ENCODE measurements around the gene CST3.
A peak's percentile ranks its signal among the peaks of the same experiment; 100 is the strongest.
"Not testable (repeated sequence)": the region's sequence is repeated elsewhere in the genome, so short reads cannot be mapped to it uniquely, and the experiment has no call there.

Gene CST3

DNA sequence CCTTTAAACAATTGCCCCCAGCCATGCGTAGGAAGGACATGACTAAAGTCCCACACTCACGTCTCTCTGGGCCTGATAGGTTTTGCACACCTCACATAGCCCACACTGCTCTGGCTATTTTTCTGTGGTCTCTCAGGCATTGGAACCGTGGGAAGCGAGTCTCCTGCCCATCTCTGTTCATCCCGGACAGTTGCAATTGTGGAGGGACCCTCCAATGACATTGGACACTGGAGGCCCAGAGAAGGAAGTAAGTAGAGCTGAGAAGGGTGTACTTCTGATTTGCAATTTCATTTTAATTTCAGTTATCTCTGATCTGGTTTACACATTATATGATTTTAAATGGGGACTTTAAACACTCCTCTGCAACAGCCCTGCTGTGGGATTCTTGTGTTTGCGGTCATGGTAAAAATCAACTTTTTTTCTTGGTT lies 23.3 kb upstream of the CST3 start:
- no peak for DNase-seq

DNA sequence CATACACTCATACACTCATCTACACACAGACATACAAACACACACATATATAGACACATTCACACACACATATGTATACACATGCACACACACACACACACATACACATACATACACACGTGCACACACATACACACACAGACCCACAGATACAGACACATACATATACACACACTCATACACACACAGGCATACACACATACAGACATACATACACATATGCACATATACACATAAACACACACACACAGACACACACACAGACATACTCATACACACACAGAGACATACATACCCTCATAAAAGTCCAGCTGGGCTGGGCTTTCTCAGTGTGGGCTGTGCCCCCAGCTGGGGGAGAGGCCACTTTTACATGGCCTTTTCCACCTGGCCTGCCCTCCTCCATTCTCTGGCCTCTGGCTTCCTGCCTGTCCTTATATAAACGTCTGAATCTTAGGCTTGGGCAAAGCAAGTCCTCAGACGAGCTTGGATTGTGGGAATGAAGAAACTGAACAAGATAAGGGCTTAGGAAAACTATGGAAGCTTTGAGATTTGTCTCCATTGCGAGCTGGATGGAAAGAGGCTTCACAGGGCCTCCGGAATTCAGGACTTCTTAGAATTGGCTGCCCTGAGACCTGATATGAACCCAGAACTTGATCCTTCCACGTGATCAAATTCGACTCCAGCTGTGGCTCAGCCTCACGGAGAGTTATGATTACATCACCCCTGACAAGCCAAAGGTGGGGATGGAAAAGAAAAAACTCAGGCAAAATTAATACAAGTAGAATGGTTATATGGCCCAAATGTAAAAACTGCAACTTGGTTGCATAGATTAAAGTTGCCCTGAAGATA lies 22.5 kb upstream of the CST3 start:
- DNase-seq: no peak

DNA sequence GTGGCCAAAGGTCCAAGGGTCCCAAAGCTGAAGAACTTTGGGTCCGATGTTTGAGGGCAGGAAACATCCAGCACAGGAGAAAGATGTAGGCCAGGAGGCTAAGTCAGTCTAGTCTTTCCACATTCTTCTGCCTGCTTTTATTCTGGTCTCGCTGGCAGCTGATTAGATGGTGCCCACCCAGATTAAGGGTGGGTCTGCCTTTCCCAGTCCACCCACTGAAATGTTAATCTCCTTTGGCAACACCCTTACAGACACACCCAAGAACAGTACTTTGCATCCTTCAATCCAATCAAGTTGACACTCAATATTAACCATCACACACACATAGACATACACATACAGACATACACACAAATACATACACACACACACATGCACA lies 21.8 kb upstream of the CST3 start:
- DNase-seq: not testable (repeated sequence)

DNA sequence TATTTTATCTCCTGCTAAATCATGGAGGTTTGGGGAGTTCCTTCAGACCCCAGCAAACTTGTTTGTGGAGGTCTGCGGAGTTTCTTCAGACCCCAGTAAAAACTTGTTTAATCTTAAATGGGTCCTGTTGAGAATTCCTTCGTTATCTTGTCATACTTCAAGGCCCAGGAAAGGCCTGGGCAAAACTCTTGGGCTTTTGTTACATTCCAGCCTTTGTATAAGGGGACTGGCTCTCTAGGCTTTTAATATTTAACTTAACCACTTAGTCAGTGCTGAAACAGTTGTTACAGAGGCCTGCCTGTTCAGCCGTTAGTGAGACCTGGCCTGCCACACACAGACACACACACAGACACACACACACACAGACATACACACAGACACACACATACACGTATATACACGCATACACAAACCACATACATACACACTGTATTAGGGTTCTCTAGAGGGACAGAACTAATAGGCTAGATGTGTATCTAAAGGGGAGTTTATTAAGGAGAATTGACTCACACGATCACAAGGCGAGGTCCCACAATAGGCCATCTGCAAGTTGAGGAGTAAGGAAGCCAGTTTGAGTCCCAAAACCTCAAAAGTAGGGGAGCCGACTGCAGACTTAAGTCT lies 21.3 kb upstream of the CST3 start:
- DNase-seq: no peak

DNA sequence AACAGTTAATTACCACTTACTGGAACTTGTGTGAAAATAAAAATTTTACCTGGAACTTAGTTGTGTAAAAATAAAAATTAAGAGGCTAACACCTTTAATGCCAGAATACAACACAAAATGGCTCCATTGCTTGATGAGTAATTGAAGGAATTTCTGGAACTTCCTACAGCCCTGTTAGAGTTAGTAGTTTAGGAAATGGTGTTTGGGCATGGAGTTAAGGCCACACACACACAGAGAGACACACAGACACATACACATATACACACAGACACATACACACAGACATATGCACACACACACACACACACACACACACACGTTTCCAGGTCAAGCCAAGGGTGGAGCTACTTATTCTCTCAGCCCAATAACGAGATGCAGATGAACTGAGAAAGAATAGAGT lies 20.6 kb upstream of the CST3 start:
- DNase-seq: no peak

DNA sequence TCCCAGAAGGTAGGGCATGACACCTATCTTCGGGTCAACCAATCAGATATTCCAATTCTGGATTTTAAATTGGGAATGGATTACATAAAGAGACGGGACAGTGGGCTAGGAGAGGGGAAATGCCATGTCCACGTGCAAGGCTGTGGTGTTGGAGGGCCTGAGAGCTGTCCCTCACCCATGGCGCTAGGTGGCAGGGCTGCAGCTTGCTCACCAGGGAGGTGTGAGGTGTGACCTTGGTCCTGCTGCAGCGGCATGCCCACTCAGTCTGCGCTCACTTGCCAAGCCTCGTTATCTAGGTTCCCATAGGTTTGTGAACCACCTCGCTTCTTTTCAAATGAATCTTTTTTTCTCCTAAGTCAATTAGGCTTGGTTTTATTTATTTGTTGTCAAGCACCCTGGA lies 19.4 kb upstream of the CST3 start:
- no peak for DNase-seq

DNA sequence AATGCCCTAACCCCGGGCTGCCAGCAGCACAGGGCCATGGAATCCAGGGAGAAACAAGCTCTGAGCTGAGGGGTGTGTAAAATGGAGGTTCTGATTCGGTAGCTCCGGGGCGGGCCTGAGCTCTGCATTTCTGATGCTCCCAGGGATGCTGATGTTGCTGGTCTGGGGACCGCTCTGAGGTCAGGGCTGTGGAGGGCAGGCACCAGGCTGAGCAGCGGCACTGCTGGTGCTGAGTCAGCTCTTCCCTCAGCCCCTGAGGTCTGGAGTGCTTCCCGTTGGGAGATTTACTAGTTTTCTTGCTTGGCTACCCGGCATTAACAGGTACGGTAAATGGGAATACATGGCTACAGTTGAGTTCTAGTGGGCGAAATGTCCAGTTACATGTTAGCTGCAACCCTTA lies 18.6 kb upstream of the CST3 start:
- DNase-seq: peak in 4 of 14 donors; percentile 54 to 67 (median 64)

DNA sequence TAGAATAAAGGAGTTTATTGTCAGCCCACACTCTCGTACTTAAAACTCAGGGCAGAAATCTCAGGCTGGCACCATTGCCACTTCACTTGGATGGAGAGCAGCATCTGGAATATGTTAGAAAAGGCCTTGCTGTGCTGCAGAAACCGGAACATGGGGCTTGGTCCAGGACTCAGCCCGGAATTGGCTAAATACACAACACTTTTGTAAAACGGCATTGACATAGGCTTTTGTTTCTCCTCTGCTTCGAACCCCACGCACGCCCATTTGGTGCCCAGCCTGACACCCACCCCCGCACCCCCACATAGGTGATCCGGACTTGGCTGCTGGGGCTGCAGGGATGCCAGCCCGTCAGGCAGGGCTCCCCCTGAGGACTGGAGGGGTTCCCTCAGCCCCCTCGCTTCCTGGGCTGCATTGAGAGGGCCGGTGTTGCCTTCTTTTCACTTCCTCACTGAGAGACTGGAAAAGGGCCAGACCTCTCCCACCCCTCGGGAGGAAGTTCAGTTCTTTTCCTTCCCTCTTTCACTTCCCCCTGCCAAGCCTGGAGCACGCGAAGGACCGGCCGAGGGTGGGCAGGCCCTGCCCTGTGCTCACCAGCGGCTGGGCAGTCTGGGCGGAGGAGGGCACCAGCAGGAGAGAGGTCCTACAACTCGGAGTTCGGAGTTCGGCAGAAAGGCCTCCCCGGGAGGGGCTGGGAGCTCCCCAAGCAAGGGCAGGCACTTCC lies 17.9 kb upstream of the CST3 start:
- peak in 11 of 14 donors; percentile 66 to 92 (median 71) for DNase-seq

DNA sequence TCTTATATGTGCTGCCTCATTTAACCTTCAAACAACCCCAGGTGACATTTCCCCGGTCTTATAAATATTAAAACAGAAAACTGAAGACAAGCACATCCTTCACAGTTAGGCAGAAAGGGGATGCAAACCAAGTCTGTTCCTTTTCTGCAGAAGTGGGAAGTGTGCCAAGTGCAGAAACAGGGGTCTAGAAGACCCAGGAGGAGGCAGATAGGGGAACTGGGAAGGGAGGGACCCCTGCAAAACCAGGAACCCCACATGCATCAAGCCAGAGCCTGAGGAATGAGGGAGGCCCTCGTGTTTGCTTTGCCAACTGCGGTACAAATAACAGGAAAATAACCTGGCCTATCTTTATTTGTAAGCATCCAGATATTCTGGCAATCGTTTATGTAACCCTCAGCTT lies 17.0 kb upstream of the CST3 start:
- DNase-seq: peak in 1 of 14 donors; percentile 18

DNA sequence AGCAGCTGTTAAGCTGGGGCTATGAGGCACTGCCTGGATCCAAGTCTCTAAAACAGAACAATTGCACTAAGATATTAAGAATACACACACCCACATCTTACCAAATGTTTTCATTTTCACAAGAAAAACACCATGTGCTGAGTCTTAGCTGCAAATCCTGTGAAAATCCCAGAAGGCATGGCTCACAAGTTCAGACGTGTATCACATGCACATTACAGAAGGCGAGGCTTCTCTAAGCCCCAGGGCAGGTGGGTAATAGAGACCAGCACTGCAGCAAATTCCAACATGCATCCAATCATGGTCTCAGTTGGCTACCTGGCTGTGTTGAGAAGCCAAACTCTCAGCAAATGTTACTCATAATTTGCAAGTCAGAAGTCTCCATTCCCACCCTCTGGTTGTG lies 16.2 kb upstream of the CST3 start:
- no peak for DNase-seq

DNA sequence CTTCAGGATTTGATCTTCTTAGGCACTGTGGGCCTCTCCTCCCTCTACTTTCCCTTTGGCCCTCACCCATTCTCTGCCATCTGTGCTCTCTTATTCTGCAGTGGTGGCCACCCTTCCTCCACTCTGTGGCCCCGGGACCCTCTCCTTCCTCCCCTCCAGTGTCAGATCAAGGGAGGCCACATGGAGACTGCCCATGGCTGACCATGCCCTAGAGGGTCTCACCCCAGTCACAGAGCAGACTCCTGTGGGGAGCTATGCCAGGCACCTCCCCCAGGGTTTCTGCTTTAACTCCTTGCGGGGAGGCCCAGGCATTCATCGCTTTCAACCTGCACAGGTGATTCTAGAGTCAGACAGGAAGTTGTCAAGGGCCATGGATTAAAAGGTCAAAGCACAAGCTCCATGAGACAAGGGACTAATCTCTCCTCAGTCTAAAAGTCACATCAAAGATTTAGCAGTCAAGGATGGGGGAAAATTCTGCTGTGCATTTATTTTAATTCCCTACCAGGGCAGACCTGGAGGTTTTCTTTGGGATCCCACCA lies 15.7 kb upstream of the CST3 start:
- DNase-seq: no peak

DNA sequence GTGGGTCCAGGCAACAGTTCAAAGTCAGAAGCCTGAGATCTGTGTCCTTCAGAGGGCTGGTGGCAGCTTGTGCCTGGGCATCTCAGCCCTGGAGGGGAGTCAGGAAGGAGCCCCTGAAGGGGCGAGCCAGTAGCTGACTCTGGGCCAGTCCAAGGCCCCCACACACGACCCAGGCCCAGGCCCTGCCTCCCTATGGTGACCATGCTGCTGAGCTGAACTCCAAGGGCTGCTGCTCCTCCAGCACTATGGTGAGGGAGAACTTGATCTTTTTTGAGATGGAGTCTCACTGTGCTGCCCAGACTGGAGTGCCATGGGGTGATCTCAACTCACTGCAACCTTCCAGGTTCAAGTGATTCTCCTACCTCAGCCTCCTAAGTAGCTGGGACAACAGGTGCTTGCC lies 15.2 kb upstream of the CST3 start:
- DNase-seq: no peak

DNA sequence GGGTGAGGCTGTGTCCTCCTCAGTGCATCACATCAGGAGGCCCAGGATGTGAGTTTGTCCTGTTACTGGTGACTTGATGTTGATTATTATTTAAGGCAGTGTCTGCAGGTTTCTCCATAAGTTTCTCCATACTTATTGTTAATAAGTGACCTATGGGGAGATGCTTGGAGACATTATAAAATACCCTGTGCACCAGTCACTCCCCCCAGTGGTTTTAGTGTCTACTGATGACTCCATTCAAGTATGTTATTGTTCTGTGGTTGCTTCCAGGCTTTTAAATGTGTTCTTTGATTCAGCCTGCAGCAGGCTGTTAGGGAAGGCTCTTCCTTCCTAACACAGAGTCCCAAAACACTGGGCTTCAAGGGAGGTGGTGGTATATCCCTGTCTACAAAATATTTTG lies 14.6 kb upstream of the CST3 start:
- DNase-seq: no peak

DNA sequence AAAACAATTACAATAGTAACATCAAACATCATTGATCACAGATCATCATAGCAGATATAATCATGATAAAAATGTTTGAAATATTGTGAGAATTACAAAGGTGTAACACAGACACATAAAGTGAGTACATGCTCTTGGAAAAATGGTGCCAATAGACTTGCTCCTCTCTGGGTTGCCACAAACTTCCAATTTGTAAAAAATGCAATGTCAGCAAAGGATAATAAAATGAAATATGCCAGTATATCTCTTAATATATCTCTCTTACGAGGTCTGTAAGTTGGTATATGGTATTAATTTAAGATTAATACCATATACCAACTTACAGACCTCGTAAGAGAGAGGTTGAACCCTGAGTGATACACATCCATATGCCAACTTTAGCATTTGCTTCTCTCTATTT lies 13.4 kb upstream of the CST3 start:
- DNase-seq: no peak

DNA sequence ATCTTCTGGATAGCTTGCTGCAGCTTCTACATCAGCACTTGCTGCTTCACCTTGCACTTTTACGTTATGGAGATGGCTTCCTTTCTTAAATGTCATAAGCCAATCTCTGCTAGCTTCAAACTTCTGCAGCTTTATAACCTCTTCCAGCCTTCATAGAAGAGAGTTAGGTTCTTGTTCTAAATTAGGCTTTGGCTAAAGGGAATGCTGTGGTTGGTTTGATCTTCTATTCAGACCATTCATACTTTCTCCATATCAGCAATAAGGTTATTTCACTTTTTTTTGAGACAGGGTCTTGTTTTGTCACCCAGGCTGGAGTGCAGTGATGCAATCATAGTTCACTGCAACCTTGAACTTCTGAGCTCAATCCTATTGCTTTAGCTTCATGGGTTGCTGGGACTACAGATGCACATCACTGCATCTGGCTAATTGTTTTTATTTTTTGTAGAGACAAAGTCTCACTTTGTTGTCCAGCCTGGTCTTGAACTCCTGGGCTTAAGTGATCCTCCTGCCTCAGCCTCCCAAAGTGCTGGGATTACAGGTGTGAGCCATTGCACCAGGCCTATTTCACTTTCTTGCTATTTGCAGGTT lies 12.2 kb upstream of the CST3 start:
- DNase-seq: no peak

DNA sequence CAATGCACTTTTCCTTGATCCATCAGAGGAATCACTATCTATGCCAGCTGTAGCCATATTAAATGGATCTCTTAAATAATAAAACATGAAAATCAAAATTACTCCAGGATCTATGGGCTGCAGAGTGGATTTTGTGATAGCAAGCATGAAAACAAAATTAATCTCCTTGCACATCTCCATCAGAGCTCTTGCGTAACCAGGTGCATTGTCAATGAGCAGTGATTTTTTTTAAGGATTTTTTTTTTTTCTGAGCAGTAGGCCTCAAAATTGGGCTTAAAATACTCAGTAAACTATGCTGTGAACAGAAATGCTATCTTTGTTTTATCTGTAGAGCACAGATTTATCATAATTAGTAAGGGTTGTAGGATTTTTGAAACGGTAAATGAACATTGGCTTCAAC lies 11.5 kb upstream of the CST3 start:
- no peak for DNase-seq

DNA sequence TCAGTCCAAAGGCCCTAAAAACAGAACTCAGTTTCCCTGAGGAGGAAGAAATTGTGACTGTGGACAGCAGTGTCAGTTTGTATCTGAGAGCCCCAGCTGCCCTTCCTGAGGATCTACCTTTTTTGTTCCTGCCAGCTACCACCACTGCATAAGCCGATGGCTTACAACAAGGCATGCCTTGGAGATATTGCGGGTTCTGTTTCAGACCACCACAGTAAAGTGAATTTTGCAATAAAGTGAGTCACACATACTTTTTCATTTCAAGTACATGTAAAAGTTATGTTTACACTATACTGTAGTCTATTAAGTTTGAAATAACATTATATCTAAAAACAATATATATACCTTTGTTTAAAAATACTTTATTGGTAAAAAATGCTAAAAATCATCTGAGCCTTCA lies 9.6 kb upstream of the CST3 start:
- no peak for DNase-seq

DNA sequence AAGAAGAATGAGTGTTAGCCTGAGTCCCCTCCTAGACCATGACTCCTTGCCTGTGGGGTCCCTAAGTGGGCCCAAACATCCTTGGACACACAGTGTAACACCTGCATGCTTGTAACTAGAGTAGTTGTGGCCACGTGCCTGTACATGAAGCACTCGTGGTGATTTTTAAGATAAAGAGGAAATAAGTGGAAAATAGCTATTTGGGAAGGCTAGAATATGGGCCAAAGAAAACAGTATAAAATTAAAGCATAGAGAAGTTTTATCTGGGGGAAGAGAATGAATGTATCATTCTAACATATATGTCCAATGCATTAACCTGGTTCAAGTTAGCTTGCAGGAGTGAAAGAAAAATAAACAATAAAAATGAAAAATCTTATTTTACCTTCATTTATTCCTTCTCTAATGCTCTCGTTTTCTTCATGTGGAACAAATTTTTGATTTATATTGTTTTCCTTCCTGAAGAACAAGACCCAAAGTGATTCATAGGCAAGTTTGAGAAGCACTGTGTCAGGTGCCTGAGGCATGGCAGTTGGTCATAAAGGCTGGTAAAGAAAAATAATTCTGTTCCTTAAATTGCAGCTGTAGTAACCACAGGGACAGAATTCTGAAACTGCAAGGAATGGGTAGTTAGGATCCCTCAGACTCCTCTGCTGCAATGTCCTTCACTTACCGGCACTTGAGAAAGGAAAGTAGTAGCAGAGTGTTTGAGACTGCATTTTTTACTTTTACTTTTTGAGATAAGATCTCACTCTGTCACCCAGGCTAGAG lies 8.5 kb upstream of the CST3 start:
- DNase-seq: no peak

DNA sequence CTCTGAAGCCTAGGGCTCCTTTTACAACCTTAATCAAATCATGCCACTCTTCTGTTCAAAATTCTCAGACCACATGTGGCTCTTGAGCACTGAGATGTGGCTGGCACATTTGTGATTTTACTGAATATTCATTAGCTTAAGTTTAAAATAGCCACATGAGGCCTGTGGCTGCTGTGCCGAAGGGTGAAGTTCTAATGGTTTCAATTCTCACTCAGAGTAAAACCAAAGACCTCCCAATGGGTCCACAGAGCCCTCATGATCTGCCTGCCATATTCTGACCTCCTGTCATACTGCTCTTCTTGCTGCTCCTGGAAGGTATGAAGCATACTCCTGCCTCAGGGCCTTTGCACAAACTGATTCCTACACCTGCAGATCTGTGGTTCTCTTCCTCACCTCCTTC lies 7.8 kb upstream of the CST3 start:
- DNase-seq: no peak

DNA sequence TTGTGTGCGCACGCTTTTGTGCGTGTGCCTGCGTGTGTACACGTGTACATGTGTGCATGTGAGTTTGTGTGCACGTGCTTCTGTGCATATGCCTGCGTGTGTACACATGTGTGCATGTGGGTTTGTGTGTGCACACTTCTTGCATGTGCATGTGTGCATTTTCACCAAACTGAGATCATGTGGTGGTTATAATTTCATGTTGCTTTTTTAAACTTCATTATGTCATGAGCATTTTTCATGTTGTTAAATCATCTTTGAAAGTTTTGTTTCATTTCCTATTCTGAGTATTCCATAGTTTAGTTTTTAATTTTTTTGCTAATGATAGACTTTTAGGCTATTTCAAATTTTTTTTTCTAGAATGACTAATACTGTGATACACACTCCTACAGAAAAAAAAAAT lies 6.4 kb upstream of the CST3 start:
- DNase-seq: no peak

DNA sequence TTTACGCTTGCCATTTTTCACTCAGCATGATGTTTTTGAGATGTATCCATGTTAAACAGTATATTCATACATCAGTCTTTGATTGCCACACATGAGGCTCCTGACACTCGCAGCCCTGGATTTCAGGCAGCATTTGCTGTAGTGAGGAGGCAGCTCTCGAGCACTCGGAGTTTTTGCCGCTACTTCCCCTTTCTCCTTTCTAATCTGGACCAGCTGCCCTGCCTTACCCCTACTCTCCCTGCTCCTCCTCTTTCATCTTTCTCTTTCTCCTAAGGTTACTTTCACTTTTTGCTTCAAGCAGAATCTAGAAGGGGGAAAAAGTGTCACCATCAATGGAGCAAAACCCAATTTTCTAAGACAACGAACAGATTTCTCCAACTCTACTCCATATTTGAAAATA lies 5.9 kb upstream of the CST3 start:
- DNase-seq: no peak
